Measurements from ENCODE around the gene BDNF.

BDNF gene

GRCh38 chr11:27608951-27609350, 91.3 kb downstream of the BDNF start:
- H3K18ac ChIP-seq (ENCODE audit: low read length) = no peak overlapping the region
- H3K4me3 ChIP-seq (ENCODE audit: low read depth, low read length) = no peak overlapping the region
- H4K12ac ChIP-seq (ENCODE audit: low read depth, low read length) = no peak overlapping the region
- H2AK5ac ChIP-seq (ENCODE audit: low read length) = no peak overlapping the region
- no peak overlapping the region for H2BK120ac ChIP-seq (ENCODE audit: insufficient read depth, low read length, poor library complexity)
- no peaks in the 10 kb centered on the region for H3K4me1 ChIP-seq (ENCODE audit: control insufficient read depth in 1 of 2, insufficient read depth in 2 of 2, low read length in 2 of 2)
- no peak overlapping the region for H3K4ac ChIP-seq (ENCODE audit: low read depth, low read length)
- H3K23ac ChIP-seq (ENCODE audit: low read length) = no peak overlapping the region
- no CpG with 5 or more reads among the region's 2 CpGs for WGBS (ENCODE audit: extremely low coverage, insufficient coverage, insufficient read length)
- no peak overlapping the region for H3K27ac ChIP-seq (ENCODE audit: low read depth, low read length)
- no peak overlapping the region for H2AFZ ChIP-seq (ENCODE audit: insufficient read depth, low read length, poor library complexity)
- no peaks in the 10 kb centered on the region for H3K27me3 ChIP-seq (ENCODE audit: insufficient read depth, low read length)
- H4K8ac ChIP-seq (ENCODE audit: low read depth, low read length) = no peak overlapping the region
- no peak overlapping the region for H3K4me2 ChIP-seq (ENCODE audit: low read length)
- no peaks in the 10 kb centered on the region for H3K36me3 ChIP-seq (ENCODE audit: control insufficient read depth in 1 of 2, insufficient read depth in 2 of 2, low read length in 2 of 2)
- DNase-seq = no peak
- H2BK5ac ChIP-seq (ENCODE audit: low read depth, low read length, poor library complexity) = no peak overlapping the region
- no peak overlapping the region for H3K14ac ChIP-seq (ENCODE audit: low read length)
- no peak overlapping the region for H4K91ac ChIP-seq (ENCODE audit: low read depth, low read length)
- no peaks in the 10 kb centered on the region for H3K79me2 ChIP-seq (ENCODE audit: control insufficient read depth, insufficient read depth, low read length, poor library complexity)
- H3K79me1 ChIP-seq (ENCODE audit: low read length) = no peaks in the 10 kb centered on the region
- no peak overlapping the region for H2BK12ac ChIP-seq (ENCODE audit: low read length)
- H3K9me3 ChIP-seq (ENCODE audit: insufficient read depth, low read depth, low read length) = no peaks in the 10 kb centered on the region
- H3K9ac ChIP-seq (ENCODE audit: low read length) = no peak overlapping the region

DNA sequence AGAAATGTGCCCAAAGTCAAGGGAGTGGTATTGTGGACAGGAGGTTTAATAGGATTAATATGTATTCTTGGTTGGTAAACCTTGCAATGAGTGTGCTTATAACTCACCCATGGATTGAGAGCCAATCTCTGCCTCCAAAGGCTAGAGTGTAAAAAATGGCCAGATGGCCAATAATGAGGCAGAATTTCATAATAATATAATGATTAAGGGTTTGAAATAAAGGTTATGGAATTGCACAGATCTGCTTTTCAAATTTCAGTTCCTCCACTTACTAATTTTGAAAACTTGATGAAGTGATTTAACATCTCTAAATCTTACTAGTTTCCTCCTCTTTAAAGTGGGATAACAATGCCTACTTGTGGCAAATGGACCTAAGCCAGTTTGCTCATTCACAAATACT, 94.8 kb downstream of the BDNF start:
- Histone ChIP-seq H4K91ac (ENCODE audit: low read depth, low read length) (no peak overlapping the region), H3K27me3 (ENCODE audit: insufficient read depth, low read length) (no peaks in the 10 kb centered on the region), H2AK5ac (ENCODE audit: low read length) (no peak overlapping the region), H3K79me2 (ENCODE audit: control insufficient read depth, insufficient read depth, low read length, poor library complexity) (no peaks in the 10 kb centered on the region), H3K14ac (ENCODE audit: low read length) (no peak overlapping the region), H3K4me3 (ENCODE audit: low read depth, low read length) (no peak overlapping the region), H4K8ac (ENCODE audit: low read depth, low read length) (no peak overlapping the region), H3K4me2 (ENCODE audit: low read length) (no peak overlapping the region), H4K12ac (ENCODE audit: low read depth, low read length) (no peak overlapping the region), H3K4ac (ENCODE audit: low read depth, low read length) (no peak overlapping the region), H2BK12ac (ENCODE audit: low read length) (no peak overlapping the region), H3K9ac (ENCODE audit: low read length) (no peak overlapping the region), H3K23ac (ENCODE audit: low read length) (no peak overlapping the region), H3K79me1 (ENCODE audit: low read length) (no peaks in the 10 kb centered on the region), H2AFZ (ENCODE audit: insufficient read depth, low read length, poor library complexity) (no peak overlapping the region), H3K9me3 (ENCODE audit: insufficient read depth, low read depth, low read length) (no peaks in the 10 kb centered on the region), H2BK120ac (ENCODE audit: insufficient read depth, low read length, poor library complexity) (no peak overlapping the region), H3K4me1 (ENCODE audit: control insufficient read depth in 1 of 2, insufficient read depth in 2 of 2, low read length in 2 of 2) (no peaks in the 10 kb centered on the region), H3K18ac (ENCODE audit: low read length) (no peak overlapping the region), H3K27ac (ENCODE audit: low read depth, low read length) (no peak overlapping the region), H3K36me3 (ENCODE audit: control insufficient read depth in 1 of 2, insufficient read depth in 2 of 2, low read length in 2 of 2) (no peaks in the 10 kb centered on the region), H2BK5ac (ENCODE audit: low read depth, low read length, poor library complexity) (no peak overlapping the region)
- DNase-seq = no peak

Measured in trophoblast cell (in vitro differentiated cells and primary cell).